Pulmonary artery endothelial cell (primary cell): ENCODE results near the gene PTPRN2. TPM values are rescaled to one million over a fixed set of nuclear protein-coding genes. Genes with fewer than 3 reads are reported as not detected.

Experiments used
- DNase-seq: peaks from one replicate; pipeline ENCODE4 v3.0.0-alpha.2; 2011; ENCODE audit warnings: low read depth, low spot score
- total RNA-seq: library from RNA; depleted of rRNA; stranded (reverse); fragments of >200 nt; gene quantifications from 2 replicates; pipeline ENCODE4 v1.2.3, GENCODE V29; 2014

PTPRN2 gene
- total RNA-seq, 1 donor from 2014 or later: 0.53 TPM

DNA sequence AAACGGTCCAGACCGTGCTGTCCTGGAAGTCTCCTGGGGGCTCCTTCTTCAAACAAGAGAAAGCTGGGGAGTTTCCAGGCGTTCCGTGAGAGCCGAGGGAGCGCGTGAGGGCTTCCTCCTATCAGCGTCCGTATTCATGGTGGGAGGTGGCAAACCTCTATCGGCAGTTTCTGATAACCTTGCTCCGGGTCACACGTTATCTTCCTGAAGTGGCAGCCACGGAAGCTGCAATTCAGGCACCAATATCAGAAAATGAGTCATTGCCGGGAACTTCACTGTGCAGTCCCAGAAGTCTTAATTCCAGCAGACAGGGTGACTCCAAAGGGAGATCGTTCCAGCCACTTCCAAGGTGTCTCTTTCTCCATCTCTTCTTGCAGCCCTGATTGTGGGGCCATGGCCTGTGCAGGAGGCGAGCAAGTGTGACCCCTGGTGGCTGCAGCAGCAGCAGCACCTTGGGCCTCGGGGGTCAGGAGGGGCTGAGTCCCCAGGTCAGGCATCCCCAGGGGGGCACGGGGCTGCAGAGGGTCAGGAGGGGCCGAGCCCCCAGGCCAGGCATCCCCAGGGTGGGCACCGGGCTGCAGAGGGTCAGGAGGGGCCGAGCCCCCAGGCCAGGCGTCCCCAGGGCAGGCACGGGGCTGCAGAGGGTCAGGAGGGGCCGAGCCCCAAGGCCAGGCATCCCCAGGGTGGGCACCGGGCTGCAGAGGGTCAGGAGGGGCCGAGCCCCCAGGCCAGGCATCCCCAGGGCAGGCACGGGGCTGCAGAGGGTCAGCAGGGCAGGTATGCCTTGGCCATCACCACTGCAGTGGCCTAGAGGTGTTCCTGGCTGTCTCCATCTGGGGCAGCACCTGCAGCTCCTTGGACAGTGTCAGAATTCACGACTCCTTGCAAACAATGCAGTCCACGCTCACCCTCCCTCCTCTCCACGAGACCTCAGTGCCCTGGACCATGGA, 712.1 kb downstream of the PTPRN2 start:
- no peak for DNase-seq

DNA sequence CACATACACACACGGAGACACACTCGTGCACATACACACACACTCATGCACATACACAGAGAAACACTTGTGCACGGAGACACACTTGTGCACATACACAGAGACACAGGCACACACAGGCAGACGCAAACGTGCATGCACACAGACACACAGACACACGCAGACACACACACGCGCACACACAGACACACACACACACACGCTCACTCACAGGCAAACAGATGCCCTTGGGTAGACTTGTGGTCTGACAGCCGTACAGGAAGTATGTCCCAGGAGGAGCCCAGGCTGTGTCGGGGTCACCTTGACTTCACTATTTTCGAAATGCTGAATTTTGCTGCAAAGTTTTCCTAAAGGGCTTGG, 712.8 kb downstream of the PTPRN2 start:
- no peak for DNase-seq

DNA sequence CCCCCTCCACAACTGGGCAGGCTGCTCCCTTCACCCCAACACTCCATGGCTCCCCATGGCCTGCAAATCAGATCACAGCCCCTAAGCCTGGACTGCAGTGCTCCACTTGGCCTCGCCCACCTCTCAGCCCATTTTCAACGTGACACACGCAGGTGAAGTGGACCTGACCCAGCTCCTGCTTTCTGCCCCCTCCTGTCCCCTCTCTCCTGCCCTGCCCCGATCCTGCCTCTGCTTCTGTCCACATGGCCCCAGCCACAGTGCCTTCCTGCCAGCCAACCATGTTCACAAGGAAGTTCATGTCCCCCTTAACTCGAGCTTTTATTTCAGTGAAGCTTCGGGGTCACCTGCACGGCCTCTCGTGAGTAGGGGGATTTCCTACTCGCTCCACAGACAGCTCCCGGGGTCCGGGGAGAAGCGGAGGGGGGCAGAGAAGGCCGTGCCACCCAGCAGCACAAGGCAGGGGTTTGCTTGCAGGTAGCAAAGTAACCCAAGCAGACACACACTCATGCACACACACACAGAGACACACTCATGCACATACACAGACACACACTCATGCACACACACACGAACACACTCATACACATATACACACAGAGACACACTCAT, 713.3 kb downstream of the PTPRN2 start:
- no peak for DNase-seq

DNA sequence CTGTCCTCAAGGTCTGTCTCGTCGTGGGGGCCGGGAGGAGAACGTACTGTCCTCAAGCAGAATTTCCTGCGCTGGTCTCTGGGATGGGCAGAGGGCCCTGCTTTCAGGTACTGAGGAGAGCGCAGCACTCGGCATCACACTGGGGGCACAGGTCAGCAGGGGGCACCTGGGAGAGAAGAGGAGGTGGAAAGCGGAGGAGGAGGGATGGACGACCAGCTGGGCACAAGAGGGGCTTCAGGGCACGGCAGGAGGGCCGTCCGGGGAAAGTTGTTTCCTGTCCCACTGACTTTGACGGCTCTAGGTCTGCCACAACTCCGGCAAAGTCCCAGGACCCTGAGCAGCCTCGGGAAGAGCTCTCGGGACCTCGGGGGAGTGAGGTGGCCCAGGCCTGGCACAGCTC, 714.0 kb downstream of the PTPRN2 start:
- no peak for DNase-seq

DNA sequence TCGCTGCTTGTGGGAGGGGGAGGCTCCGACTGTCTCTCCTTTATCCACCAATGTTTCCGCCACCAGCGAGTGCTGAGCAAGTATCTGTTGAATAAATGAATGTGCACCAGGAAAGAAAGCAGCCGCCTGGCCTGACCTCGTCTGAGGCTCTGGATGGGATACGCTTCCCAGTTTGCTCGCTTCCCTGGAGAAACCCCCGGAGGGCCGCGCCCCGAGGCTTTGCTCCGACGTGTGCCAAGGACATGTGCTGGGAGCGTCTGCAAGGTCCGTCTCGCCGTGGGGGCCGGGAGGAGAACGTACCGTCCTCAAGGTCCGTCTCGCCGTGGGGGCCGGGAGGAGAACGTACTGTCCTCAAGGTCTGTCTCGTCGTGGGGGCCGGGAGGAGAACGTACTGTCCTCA, 714.4 kb downstream of the PTPRN2 start:
- no peak for DNase-seq

DNA sequence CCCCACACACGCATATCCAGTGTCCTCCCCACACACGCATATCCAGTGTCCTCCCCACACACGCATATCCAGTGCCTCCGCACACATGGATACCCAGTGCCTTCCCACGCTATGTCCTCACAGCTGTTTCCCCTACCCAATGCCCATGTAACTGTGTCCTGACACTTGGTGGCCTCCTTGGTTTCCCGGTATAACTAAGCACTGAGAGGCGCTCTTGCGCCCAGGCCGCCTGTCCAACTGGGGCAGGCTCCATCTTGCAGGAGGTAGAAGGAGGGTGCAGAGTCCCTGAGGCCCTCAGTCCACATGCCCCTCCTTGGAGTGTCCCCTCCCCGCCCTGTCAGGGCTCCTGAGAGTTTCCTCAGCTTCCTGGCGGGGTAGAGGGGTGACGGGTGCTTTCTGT, 715.2 kb downstream of the PTPRN2 start:
- DNase-seq: no peak

DNA sequence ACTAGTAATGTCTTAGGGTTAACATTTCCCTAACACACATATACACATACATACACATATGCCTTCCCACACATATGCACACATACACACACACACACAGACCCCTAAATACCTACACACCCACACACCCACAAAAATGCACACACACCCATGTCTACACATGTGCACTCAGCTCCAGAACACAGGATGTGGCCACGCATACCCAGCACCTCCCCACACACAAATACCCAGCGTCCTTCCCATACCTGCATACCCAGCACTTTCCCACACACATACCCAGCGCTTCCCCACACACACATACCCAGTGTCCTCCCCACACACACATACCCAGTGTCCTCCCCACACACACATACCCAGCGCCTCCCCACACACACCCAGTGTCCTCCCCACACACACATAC, 715.9 kb downstream of the PTPRN2 start:
- DNase-seq: no peak

DNA sequence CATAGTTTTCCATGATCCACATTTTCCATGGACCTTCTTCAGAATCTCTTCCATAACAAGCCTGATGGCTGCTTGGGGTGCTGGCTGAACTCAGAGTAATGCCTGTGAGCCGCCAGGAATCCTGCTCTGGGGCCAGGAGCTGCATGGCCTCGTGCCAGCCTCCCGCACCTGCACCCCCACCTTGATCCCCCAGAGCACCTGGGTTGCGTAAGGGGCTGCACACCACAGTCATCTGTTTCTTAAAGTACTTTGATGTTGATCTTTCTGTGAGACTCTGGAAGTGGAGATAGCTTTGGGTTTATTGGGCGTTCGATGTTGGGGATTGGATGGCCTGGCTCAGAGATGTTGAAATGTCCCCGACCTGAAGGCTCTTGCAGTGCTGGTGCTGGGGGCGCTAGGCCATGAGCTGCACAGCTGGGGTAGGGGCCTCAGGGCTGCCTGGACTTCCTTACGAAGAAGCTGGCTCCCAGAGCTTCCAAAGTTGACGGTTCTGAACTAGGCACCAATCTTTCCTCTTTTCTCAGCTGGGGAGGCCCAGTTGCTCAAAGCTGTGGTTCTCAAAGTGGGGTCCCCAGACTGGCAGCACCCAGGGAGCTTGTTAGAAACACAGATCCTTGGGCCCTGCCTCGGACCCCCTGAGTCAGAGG, 716.9 kb downstream of the PTPRN2 start:
- no peak for DNase-seq

DNA sequence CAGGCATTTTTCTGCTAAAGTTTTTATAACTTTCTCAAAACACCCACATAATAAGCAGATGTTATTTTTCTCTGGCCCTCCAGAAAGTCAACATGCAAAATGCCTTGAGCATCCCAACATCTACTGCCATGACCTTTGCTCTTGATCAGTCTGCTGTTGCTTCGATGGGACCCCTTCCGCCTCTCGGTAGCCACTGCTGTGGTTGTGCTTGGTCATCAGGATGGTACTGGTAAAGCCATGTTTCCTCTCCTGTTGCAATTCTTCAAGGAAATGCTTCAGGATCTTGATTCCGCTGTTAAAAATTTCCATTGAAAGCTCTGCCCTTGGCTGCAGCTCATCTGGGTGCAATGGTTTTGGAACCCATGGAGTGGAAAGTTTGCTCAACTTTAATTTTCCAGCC, 717.8 kb downstream of the PTPRN2 start:
- no peak for DNase-seq

DNA sequence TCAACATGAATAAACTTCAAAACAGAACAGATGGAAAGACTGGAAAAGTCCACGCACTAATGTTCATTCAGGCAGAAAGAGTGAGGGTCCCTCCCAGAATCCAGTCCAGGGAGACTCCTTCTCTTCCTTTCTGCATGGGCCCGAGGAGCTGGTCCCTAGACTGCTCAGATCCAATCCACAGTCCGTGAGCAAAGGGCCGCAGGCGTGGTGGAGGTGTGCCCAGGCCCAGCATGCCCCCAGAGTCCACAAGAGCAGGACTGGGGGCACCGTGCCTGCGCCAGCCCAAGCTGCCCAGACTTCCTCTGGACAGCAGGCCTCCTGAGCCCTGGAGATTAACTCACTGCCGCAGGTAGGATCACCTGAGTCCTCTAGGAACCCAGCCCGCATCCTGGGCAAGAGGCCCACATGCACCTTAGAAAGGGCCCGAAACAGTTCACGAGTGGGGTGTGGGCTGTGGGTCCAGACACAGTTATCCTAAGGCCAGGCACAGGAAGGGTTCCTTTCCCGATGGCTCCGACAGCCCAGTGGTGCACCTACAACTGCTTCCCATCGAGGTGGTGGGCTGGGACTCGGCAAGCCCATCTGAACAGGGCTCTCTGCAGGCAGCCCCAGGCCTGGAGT, 719.8 kb downstream of the PTPRN2 start:
- DNase-seq: no peak

DNA sequence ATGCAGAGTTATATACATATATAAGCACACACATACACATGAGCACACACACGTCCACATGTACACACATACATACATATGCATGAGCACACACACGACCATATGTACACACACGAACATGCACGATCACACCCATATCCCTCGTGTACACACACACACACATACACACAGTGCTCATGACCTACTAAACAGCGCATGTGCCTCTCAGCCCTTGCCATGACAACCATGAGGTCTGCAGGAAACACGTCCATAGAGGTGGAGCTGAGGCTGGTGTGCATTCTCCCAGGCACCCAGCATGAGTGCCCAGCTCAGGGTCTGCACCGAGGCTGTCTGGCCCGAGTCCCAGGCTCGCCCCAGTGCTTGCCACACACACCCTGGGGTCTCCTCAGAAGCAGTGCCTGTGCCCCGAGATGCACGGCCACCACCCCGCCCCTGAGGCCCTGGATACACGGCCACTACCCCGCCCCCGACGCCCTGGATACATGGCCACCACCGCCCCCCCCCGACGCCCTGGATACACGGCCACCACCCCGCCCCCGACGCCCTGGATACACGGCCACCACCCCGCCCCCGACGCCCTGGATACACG, 721.2 kb downstream of the PTPRN2 start:
- DNase-seq: no peak

DNA sequence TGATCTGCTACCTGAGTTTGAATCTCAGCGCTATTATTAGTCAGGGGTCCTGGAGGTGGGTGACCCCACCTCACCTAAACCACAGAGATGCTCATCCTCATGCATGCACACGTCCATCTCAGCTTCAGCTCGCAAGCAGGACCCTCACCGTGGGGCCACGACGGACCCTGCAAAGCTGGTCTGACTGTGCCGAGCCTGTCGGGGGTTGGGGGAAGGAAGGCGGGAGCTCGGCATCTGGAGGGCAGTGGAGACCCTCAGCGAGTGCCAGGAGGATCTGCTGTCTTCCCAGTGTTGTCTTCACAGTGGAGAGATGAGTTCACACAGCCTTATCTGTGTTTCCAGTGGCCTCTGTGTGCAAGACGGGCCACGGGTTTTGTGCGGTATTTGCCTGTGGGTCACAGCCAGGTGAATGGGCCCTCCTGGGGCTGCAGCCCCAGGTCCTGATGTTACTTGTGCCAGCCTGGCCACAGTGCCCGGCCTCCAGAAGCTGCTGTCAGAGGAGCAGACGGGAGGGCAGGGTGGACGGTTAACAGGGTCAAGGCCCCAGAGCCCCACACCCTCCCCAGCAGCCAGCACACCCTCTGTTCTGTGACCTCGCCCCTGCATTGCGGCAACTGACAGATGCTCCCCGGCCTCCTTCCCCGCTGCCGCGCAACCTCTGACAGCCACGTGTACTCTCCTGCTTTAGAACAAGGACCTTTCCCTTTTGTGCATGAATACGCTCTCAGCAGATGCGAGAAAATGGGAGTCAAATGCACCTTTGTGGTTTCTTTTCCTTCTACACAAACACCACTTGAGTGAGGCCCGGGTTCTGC, 722.1 kb downstream of the PTPRN2 start:
- no peak for DNase-seq

DNA sequence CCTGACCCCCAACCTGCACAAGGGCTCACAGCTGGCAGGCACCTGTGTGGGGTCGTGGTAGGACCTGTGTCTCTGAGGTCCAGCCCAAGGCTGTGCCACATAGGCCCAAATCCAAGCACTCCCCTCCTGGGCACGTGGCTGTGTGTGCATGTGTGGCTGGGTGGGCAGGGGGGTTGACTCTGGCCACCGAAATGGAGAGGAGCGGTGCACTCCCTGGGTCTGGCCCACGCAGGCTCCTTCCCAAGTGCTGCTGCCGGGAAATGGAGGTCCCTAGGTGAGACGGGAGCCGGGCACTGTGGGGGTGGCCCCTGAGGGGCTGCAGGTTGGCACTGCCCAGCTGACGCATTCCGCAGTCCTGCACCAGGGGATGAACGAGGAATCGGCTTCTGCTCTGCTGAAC, 722.7 kb downstream of the PTPRN2 start:
- DNase-seq: no peak

DNA sequence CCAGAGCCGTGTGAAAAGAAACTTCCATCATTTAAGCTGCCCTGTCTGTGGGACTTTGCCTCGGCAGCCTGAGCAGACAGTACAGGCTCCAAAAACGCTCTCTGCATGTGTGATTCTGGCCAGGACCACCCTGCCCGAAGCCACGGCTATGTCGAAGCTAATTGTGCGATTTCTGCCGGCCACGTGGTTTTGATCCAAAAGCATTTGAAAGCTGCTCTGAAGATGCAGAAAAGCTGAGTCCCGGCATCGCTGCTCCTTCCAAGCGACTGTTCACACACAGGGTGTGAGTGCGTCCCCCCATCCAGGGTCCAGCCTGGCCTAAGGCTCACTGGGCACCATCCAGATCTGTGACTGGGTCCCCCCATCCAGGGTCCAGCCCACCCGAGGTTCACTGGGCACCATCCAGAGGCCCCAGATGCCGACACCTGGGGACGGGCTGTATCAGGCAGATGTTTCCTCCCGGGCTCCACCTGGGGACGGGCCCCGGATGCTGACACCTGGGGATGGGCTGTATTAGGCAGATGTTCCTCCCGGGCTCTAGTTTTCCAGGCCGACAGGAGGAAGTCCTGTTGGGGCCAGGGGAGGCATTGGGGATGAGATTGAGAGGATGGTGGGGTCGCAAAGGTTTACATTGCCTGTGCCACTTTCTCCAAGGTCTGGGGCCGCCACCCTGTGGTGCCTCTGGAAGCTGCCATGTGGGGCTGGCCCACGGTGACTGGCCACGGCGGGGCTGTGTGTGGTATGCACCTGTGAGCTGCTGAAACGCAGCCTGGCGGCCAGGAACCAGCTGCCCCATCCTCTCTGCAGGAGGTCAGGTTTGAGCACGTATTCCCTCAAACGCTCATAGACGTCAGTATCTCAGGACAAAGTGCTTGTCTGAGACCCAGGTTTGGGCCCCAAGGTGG, 723.5 kb downstream of the PTPRN2 start:
- DNase-seq: no peak

DNA sequence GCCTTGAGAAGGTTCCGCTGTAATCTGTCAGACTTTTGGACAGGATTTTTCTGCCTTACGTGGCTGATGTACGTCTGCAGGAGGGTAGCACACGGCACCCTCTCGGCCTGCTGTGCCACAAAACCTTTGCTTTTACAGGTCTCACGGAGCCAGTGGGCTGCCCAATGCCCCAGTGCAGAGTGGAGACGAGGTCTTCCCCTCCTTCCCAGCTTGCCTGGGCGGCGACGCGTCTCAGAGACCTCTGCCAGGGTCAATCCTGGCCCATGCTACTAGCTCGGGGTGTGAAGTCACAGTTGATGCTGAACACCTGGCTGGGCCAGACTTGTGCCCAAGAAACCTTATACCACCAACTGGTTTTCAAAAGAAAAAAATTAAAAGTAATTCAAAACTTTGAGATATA, 724.4 kb downstream of the PTPRN2 start:
- no peak for DNase-seq

DNA sequence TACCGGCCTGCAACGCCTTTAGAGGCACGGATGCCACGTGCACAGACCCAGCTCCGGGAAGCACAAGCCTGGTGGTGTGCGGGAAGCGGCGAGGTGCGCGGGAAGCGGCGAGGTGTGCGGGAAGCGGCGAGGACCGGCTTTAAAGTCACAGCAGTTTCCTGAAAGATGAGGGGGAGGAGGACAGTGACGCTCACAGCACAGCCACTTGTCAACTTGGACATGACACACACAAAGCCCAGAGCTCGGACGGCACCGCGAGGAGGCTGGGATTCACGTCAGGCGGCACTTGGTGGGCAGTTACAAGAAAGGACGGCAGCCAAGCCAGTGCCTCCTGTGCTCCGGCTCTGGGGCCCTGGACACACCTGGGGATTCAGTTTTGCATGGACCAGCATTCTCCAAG, 724.9 kb downstream of the PTPRN2 start:
- no peak for DNase-seq

DNA sequence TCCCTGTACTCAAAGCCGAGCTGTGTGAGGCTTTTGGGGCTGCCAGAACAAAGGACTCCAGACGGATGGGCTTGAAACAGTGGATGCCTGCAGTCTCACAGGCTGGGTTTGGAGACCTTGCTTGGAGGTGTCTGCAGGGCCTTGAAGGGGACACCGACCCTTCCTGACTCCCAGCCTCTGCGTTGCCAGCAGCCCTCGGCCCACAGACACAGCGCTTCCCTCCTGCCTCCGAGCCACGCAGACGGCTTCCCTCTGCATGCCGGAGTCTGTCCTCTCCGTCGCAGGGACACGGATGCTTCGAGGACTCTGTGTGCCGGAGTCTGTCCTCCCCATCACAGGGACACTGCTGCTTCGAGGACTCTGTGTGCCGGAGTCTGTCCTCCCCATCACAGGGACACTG, 726.1 kb downstream of the PTPRN2 start:
- DNase-seq: no peak

DNA sequence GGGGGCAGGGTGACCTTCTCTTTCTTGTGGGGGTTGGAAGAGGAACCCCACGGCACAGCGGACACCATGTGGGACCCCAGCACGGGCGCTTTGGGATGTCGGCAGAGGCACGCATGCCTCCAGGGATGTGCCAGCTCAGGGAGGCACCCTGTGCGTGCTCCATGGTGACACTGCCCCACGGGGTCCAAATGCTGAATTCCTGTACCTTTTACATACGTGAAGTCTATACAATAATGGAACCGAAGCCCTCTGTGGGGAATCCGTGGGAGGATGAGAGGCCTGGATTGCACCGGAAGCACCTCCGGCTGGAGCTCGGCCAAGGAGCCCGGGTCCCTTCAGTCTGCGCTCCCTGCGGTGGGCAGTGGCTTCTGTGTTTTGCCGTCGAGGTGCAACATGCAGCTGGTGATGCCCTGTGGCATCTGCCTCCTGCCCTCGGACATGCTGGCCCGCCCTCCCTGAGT, 726.6 kb downstream of the PTPRN2 start:
- no peak for DNase-seq

DNA sequence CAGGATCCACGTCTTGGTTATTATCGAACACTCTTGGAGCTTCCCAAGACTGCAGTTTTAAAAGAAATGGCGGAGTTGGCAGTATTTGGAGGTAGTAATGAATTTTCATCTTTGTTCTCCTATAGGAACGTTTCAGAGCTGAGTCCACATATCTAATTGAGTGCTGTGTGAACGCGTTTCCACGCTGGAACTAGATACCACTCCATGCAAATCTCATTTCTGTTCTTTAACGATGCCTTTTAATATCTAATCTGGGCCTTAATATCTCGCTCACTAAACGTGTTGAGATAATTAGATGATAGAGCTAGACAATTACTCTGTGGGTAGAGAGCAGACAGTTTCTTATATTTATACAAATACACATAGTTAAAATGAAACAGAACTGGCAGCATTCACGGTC, 727.2 kb downstream of the PTPRN2 start:
- no peak for DNase-seq

DNA sequence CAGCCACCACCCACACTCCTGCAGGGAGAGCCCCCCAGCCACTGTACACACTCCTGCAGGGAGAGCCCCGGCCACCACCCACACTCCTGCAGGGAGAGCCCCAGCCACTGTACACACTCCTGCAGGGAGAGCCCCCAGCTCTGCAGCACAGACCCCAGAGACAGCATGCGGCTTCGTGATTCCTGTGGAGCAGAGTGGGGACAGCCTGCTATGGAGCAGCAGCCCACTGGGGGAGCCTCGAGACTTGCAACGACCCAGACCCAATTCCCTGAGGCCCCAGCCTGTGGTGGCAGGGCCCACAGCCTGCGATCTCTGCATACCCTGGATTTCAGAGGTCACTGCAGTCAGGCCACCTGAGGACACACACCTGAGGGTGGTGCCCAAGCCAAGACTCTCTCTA, 727.7 kb downstream of the PTPRN2 start:
- DNase-seq: no peak
